GM18867 (cell line): ENCODE measurements around the gene SNX8.
"Not testable (repeated sequence)": the region's sequence is repeated elsewhere in the genome, so short reads cannot be mapped to it uniquely, and the experiment has no call there.

ENCODE experiments used
- ATAC-seq: cut with Tn5 transposase; IDR thresholded peaks from one replicate; pipeline ENCODE4 v1.9.1; 2021; ENCODE audit warnings: mild to moderate bottlenecking, moderate library complexity; ENCODE audit not compliant: unreplicated experiment

SNX8 gene

GRCh38 chr7:2295936-2296620 is 18.2 kb downstream of the SNX8 start:
- ATAC-seq, result no peak

- no peak for ATAC-seq
These were observed 23.4 kb downstream of the SNX8 start for GRCh38 chr7:2290877-2291276.

- ATAC-seq, result no peak
These were observed 24.6 kb downstream of the SNX8 start for GRCh38 chr7:2289621-2290020.

- ATAC-seq, result peak; percentile 22
These were observed 25.1 kb downstream of the SNX8 start for GRCh38 chr7:2289111-2289586.

- peak; percentile 66 for ATAC-seq
These were observed 25.7 kb downstream of the SNX8 start for GRCh38 chr7:2288503-2288902.

- no peak for ATAC-seq
These were observed 26.5 kb downstream of the SNX8 start for GRCh38 chr7:2287745-2288144.

- no peak for ATAC-seq
These were observed 31.2 kb downstream of the SNX8 start for GRCh38 chr7:2283074-2283473.

- no peak for ATAC-seq
These were observed 32.0 kb downstream of the SNX8 start for GRCh38 chr7:2282185-2282751.

- no peak for ATAC-seq
These were observed 32.7 kb downstream of the SNX8 start for GRCh38 chr7:2281541-2281940.

GRCh38 chr7:2280424-2280823 is 33.8 kb downstream of the SNX8 start:
- ATAC-seq, result no peak

- no peak for ATAC-seq
These were observed 34.3 kb downstream of the SNX8 start for GRCh38 chr7:2279896-2280295.

- ATAC-seq, result no peak
These were observed 36.2 kb downstream of the SNX8 start for GRCh38 chr7:2278026-2278425.

- no peak for ATAC-seq
These were observed 38.1 kb downstream of the SNX8 start for GRCh38 chr7:2276107-2276506.

GRCh38 chr7:2275101-2275500 is 39.1 kb downstream of the SNX8 start:
- no peak for ATAC-seq

- ATAC-seq, result no peak
These were observed 39.6 kb downstream of the SNX8 start for GRCh38 chr7:2274666-2275065.

GRCh38 chr7:2273866-2274265 is 40.4 kb downstream of the SNX8 start:
- no peak for ATAC-seq

GRCh38 chr7:2272031-2272430 is 42.2 kb downstream of the SNX8 start:
- no peak for ATAC-seq

- ATAC-seq, result no peak
These were observed 42.8 kb downstream of the SNX8 start for GRCh38 chr7:2271273-2272026.

- no peak for ATAC-seq
These were observed 43.7 kb downstream of the SNX8 start for GRCh38 chr7:2270495-2270894.

- no peak for ATAC-seq
These were observed 44.2 kb downstream of the SNX8 start for GRCh38 chr7:2269991-2270460.

- ATAC-seq, result not testable (repeated sequence)
These were observed 44.9 kb downstream of the SNX8 start for GRCh38 chr7:2269089-2269990.
